GM12801 (cell line): ENCODE data around the gene GFI1.

Experiments used
- CTCF ChIP-seq: IDR thresholded peaks from one replicate; pipeline ENCODE4 v1.5.1; 2011; ENCODE audit warnings: control low read depth; ENCODE audit not compliant: insufficient read length; ENCODE audit errors: extremely low read depth

Gene GFI1

GRCh38 chr1:92441316-92441696 lies 45.4 kb downstream of the GFI1 start:
- no peak for TF ChIP-seq CTCF

DNA sequence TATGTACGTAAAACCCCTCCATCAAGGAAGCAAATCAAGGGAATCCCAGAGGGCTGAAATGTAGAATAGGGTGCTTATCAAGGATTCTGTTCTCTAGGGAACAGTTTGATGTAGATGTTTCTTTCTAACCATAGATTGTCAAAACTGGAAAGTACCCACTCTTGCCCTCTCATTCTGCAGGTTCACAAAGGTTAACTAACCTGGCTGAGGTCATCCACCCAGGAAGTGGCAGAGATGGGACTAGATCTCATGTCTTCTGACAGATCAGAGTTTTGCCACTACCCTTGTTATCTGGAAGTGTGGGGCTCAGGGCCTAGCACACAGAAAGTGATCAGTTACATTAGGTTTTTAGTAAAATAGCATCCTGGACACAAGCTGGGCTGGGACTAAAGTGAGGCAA lies 47.4 kb downstream of the GFI1 start:
- TF ChIP-seq CTCF: no peak

- TF ChIP-seq CTCF: no peak
Measured at GRCh38 chr1:92430030-92430429, 56.7 kb downstream of the GFI1 start.

DNA sequence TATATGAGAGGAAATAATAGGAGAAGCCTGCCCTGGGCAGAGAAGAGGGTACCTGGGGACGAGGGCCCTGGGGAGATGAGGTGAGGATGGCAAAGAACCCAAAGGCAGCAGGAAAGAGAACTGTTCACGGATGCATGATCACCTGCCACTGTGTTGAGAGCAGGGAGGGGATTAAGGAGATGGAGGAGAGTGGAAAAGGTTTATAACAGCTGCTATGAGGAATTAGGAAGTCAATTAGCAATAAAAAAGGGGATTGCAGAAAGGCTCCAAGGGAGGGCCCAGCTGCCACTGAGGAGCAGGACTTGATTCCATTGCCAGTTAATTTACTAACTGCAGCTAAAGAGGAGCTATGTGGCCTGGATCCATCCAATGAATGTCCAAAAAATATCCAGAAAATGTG lies 61.1 kb downstream of the GFI1 start:
- TF ChIP-seq CTCF: no peak
